Liver (tissue), 9 donors: ENCODE measurements around the gene SPRR2E. TPM values are rescaled to one million over a fixed set of nuclear protein-coding genes. Genes with fewer than 3 reads are reported as not detected.
"Not testable (repeated sequence)": the region's sequence is repeated elsewhere in the genome, so short reads cannot be mapped to it uniquely, and the experiment has no call there.

ENCODE experiments used
- DNase-seq: peaks from one replicate; pipeline ENCODE4 v3.0.0-alpha.2; 2017; ENCODE audit warnings: low spot score
- H3K27ac ChIP-seq, 2 donors: one replicate each; pipeline ENCODE4 v1.7.0; 2013; ENCODE audit warnings: inconsistent platforms in 2 of 2, low read length in 2 of 2, control low read depth in 1 of 2, low read depth in 1 of 2, mild to moderate bottlenecking in 1 of 2
- H3K27me3 ChIP-seq, 4 donors: one replicate each; pipeline versions ENCODE4 v1.6.1 to v1.7.0; 2013; ENCODE audit warnings: low read length in 3 of 4, inconsistent platforms in 1 of 4, mild to moderate bottlenecking in 1 of 4, moderate library complexity in 1 of 4; ENCODE audit not compliant: control insufficient read depth in 4 of 4, insufficient read depth in 4 of 4
- H3K36me3 ChIP-seq, 4 donors: one replicate each; pipeline versions ENCODE4 v1.6.1 to v1.7.0; 2013; ENCODE audit warnings: low read length in 3 of 4, mild to moderate bottlenecking in 3 of 4, low read depth in 1 of 4, moderate library complexity in 1 of 4; ENCODE audit not compliant: control insufficient read depth in 4 of 4, insufficient read depth in 3 of 4
- H3K4me1 ChIP-seq, 4 donors: one replicate each; pipeline versions ENCODE4 v1.6.1 to v1.7.0; 2013; ENCODE audit warnings: low read length in 3 of 4, mild to moderate bottlenecking in 3 of 4, moderate library complexity in 1 of 4; ENCODE audit not compliant: control insufficient read depth in 4 of 4, insufficient read depth in 4 of 4
- H3K4me3 ChIP-seq, 3 donors: one replicate each; pipeline versions ENCODE4 v1.6.1 to v1.7.0; 2013; ENCODE audit warnings: low read length in 3 of 3, control low read depth in 1 of 3, low read depth in 1 of 3, mild to moderate bottlenecking in 1 of 3
- H3K9ac ChIP-seq, 2 donors: one replicate each; pipeline ENCODE4 v1.7.0; 2013; ENCODE audit warnings: low read length in 2 of 2, mild to moderate bottlenecking in 2 of 2, moderate library complexity in 2 of 2, control low read depth in 1 of 2, low read depth in 1 of 2
- H3K9me3 ChIP-seq, 4 donors: one replicate each; pipeline versions ENCODE4 v1.6.1 to v1.7.0; 2013; ENCODE audit warnings: low read length in 3 of 4; ENCODE audit not compliant: control insufficient read depth in 4 of 4
- EGR1 ChIP-seq, 2 donors: IDR thresholded peaks; 2 replicates each; pipeline ENCODE4 v1.6.1; 2016 to 2018; ENCODE audit warnings: antibody characterized with exemption in 2 of 2, low read depth in 2 of 2
- FOXA2 ChIP-seq: IDR thresholded peaks from 2 replicates; pipeline ENCODE4 v1.6.1; 2016; ENCODE audit warnings: antibody characterized with exemption
- HNF4A ChIP-seq, 2 donors: conservative IDR thresholded peaks; 2 replicates each; pipeline ENCODE4 v1.6.1; 2016; ENCODE audit warnings: antibody characterized with exemption in 2 of 2, mild to moderate bottlenecking in 2 of 2
- TAF1 ChIP-seq: conservative IDR thresholded peaks from 2 replicates; pipeline ENCODE4 v1.6.1; 2016; ENCODE audit warnings: antibody characterized with exemption, mild to moderate bottlenecking
- WGBS: extraction: QIAGEN DNeasy Blood & Tissue Kit; methylation state at CpG from one replicate; pipeline ENCODE4 v1.1.7; 2013; 5-methylcytosine and 5-hydroxymethylcytosine counted together
- polyA plus RNA-seq, 2 donors: library from polyadenylated mRNA; stranded (reverse) in 1 of 2; unstranded in 1 of 2; fragments of 200-250 nt in 1 of 2; fragments of >200 nt in 1 of 2; fragmentation: Nextera tagmentation in 1 of 2; extraction: Ambion mirVana in 1 of 2; gene quantifications; one replicate each; pipeline versions ENCODE4 v1.2.1 to v1.2.3, GENCODE V29; 2013 to 2015
- total RNA-seq, 2 donors: library from RNA; depleted of rRNA; stranded (reverse); fragments of >200 nt; gene quantifications; one replicate each; pipeline ENCODE4 v1.2.3, GENCODE V29; 2014
- TF ChIP-seq, protein P1 (sequence below): IDR thresholded peaks from 2 replicates; pipeline ENCODE4 v1.6.1; 2016; ENCODE audit warnings: antibody characterized with exemption
- TF ChIP-seq, protein P2 (sequence below): IDR thresholded peaks from 2 replicates; pipeline ENCODE4 v1.6.1; 2016; ENCODE audit warnings: antibody characterized with exemption
- donor health status: healthy.
- donor health status: healthy.
- donor health status: healthy.
- donor health status: healthy.
- donor health status: healthy.

SPRR2E gene
- total and polyA plus RNA-seq, 4 donors, result not detected

DNA sequence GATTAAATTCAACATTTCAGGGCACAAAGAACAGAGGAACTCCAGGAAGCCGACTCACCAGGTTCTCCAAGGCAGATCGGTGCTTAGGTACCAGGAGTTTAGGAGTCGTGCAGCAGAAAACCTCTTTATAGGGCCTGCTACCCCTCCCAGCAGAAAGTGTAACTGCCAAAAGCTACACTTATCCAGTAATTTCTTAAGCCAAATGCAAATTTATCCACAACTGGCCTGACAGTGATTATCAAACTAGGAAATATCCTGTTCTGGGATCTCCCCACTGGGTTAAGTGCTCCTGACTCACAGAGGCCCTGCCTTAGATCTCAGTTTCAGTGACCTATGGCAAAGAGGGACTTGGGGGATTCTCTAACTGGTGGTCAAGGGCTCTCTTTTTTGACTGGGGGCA is 19.1 kb upstream of the SPRR2E start, which contains the start of gene SPRR2F:
SPRR2F (minus strand) TSS at position 101 of the 400 bp plus-strand sequence. CDS start 783 bp downstream, outside the sequence.
- H3K4me3 ChIP-seq, result no peak within 1 kb of the TSS
- no peaks in the 10 kb centered on the region for H3K4me1 ChIP-seq
- TF ChIP-seq HNF4A (conservative IDR thresholded peaks at IDR 0.05), result no peak
- H3K36me3 ChIP-seq, result no peaks in the 10 kb centered on the region
- H3K9me3 ChIP-seq, result no peaks in the 10 kb centered on the region
- whole genome bisulfite sequencing, result 76% methylated on average over 3 of the region's 3 CpGs
- H3K9ac ChIP-seq, result no peak within 1 kb of the TSS
- peaks cover 0 to 3% (median 0%) of the 10 kb centered on the region in 4 donors for H3K27me3 ChIP-seq
- no peak within 1 kb of the TSS for H3K27ac ChIP-seq
- DNase-seq, result no peak

DNA sequence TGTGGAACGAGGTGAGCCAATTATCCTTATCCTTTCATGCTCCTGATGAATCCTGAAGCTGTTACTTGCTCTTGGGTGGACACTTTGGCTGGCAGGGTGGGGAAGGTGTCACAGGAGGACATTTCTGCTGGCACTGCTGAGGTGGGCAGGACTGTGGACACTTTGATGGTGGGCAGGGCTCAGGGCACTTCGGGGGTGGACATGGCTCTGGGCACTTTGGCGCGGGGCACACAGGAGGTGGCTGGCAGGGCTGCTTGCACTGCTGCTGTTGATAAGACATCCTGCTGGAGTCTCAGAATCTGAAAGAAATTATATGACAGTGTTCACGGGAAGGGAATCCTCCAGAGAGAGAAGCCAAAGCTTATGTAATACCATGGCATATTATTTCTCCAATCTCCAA is 18.1 kb upstream of the SPRR2E start:
- H3K9ac ChIP-seq, result not testable (repeated sequence)
- WGBS, result 73% methylated on average over 5 of the region's 5 CpGs

DNA sequence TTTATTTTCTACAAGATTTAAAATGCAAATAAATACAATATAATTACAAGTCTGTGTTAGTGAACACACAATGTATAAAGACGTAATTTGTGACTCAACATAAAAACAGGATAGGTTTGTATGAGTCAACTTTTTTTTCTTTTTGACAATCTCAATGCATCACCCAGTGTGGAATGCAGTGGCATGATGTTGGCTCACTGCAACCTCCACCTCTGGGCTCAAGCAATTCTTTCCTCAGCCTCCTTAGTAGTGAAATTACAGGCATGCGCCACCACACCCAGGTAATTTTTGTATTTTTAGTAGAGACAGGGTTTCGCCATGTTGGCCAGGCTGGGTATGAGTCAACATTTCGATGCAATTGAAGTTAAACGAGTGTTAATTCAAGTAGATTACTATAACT is 5.9 kb upstream of the SPRR2E start:
- no peaks in the 10 kb centered on the region for H3K4me1 ChIP-seq
- H3K9me3 ChIP-seq, result peaks cover 0 to under 1% (median 0%) of the 10 kb centered on the region in 4 donors
- no peaks in the 10 kb centered on the region for H3K36me3 ChIP-seq
- H3K9ac ChIP-seq, result no peak overlapping the region
- no peak overlapping the region for H3K4me3 ChIP-seq
- H3K27ac ChIP-seq, result no peak overlapping the region
- DNase-seq, result no peak
- no peaks in the 10 kb centered on the region for H3K27me3 ChIP-seq
- TF ChIP-seq FOXA2, result no peak
- TF ChIP-seq, protein P1, sequence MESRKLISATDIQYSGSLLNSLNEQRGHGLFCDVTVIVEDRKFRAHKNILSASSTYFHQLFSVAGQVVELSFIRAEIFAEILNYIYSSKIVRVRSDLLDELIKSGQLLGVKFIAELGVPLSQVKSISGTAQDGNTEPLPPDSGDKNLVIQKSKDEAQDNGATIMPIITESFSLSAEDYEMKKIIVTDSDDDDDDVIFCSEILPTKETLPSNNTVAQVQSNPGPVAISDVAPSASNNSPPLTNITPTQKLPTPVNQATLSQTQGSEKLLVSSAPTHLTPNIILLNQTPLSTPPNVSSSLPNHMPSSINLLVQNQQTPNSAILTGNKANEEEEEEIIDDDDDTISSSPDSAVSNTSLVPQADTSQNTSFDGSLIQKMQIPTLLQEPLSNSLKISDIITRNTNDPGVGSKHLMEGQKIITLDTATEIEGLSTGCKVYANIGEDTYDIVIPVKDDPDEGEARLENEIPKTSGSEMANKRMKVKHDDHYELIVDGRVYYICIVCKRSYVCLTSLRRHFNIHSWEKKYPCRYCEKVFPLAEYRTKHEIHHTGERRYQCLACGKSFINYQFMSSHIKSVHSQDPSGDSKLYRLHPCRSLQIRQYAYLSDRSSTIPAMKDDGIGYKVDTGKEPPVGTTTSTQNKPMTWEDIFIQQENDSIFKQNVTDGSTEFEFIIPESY, result no peak
- TF ChIP-seq, protein P2, sequence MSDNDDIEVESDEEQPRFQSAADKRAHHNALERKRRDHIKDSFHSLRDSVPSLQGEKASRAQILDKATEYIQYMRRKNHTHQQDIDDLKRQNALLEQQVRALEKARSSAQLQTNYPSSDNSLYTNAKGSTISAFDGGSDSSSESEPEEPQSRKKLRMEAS, result no peak
- 84% methylated on average over 5 of the region's 5 CpGs for WGBS

More for the DNA sequence above, 18.1 kb upstream of the SPRR2E start:
- DNase-seq, H3K27ac ChIP-seq, H3K4me3 ChIP-seq, H3K9me3 ChIP-seq, H3K36me3 ChIP-seq, H3K27me3 ChIP-seq, H3K4me1 ChIP-seq: not testable (repeated sequence)

DNA sequence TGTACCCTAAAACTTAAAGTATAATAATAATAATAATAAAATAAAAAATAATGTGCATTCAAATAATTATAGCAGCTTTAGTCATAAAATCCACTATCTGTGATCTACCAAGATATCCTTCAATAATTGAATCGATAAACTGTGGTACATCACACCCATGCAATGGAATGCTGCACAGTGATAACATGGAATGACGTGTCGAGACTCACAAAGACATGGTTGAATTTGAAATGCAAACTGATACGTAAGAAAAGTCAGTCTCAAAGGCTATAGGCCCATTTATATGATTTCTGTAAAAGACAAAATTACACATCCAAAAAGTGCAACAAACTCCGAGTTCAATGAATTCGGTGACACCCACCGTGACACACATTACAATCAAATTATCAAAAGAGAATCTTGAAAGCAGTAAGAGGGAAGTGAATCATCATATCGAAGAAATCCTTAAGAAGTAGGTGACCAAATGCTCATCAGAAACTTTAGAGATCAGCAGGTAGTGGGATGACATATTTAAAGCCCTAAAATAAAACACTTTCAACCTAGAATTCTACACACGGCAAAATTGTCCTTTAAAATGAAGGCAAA is 5.2 kb upstream of the SPRR2E start:
- 87% methylated on average over 9 of the region's 9 CpGs for WGBS
- H3K27ac ChIP-seq, result no peak overlapping the region
- no peaks in the 10 kb centered on the region for H3K36me3 ChIP-seq
- no peak for DNase-seq
- no peaks in the 10 kb centered on the region for H3K27me3 ChIP-seq
- H3K4me3 ChIP-seq, result no peak overlapping the region
- no peaks in the 10 kb centered on the region for H3K4me1 ChIP-seq
- no peaks in the 10 kb centered on the region for H3K9me3 ChIP-seq
- H3K9ac ChIP-seq, result no peak overlapping the region
- TF ChIP-seq EGR1 (IDR thresholded peaks at IDR 0.05; ENCODE audit: low read depth in 2 of 2), result no peak
- TF ChIP-seq, protein P1, result no peak
- TF ChIP-seq, protein P2, result no peak
- no peak for TF ChIP-seq TAF1
